GM06990 (cell line): ENCODE measurements around the gene EDC3.

Experiments used
- DNase-seq: peaks from one replicate; pipeline ENCODE4 v3.0.0-alpha.2; 2011; ENCODE audit not compliant: insufficient read length; ENCODE audit errors: extremely low read depth
- H3K27me3 ChIP-seq: replicated peaks from 2 replicates; pipeline ENCODE4 v1.6.0; 2011; ENCODE audit warnings: low read length; ENCODE audit not compliant: control insufficient read depth, insufficient read depth
- H3K36me3 ChIP-seq: 2 replicates; pipeline ENCODE4 v1.5.1; 2011; ENCODE audit warnings: low read length; ENCODE audit not compliant: control insufficient read depth, insufficient read depth
- H3K4me3 ChIP-seq: replicated peaks from 2 replicates; pipeline ENCODE4 v1.5.1; 2011; ENCODE audit warnings: low read depth, mild to moderate bottlenecking, control low read depth, low read length
- CTCF ChIP-seq: IDR thresholded peaks from 2 replicates; pipeline ENCODE4 v1.5.1; 2011; ENCODE audit warnings: low read length, control low read depth, mild to moderate bottlenecking, inconsistent platforms; ENCODE audit not compliant: insufficient read depth, poor library complexity, severe bottlenecking

EDC3 gene

GRCh38 chr15:74696398-74696729 is 540 bp upstream of the EDC3 start:
- H3K27me3 ChIP-seq: no peaks in the 10 kb centered on the region
- DNase-seq: no peak
- H3K4me3 ChIP-seq: peak overlapping the region; percentile 93
- no peak for TF ChIP-seq CTCF
- no peaks in the 10 kb centered on the region for H3K36me3 ChIP-seq

GRCh38 chr15:74692327-74692726 is 3.5 kb downstream of the EDC3 start:
- TF ChIP-seq CTCF: no peak
- DNase-seq: no peak
- no peak overlapping the region for H3K4me3 ChIP-seq
- H3K36me3 ChIP-seq: no peaks in the 10 kb centered on the region
- no peaks in the 10 kb centered on the region for H3K27me3 ChIP-seq

- Histone ChIP-seq H3K27me3 (no peaks in the 10 kb centered on the region), H3K36me3 (peaks cover 2% of the 10 kb centered on the region), H3K4me3 (no peak overlapping the region)
- no peak for TF ChIP-seq CTCF
- DNase-seq: no peak
Measured at GRCh38 chr15:74683758-74684157, 12.1 kb downstream of the EDC3 start.

GRCh38 chr15:74682954-74683353 is 12.9 kb downstream of the EDC3 start:
- no peak for DNase-seq
- H3K36me3 ChIP-seq: peaks cover 2% of the 10 kb centered on the region
- no peak overlapping the region for H3K4me3 ChIP-seq
- no peaks in the 10 kb centered on the region for H3K27me3 ChIP-seq
- TF ChIP-seq CTCF: no peak

- Histone ChIP-seq H3K36me3 (peaks cover 2% of the 10 kb centered on the region), H3K4me3 (no peak overlapping the region), H3K27me3 (no peaks in the 10 kb centered on the region)
- no peak for TF ChIP-seq CTCF
- no peak for DNase-seq
Measured at GRCh38 chr15:74680456-74680855, 15.4 kb downstream of the EDC3 start.

- Histone ChIP-seq H3K36me3 (peaks cover 2% of the 10 kb centered on the region; the same call in 1 of the 2 replicates), H3K4me3 (no peak overlapping the region), H3K27me3 (no peaks in the 10 kb centered on the region)
- no peak for DNase-seq
- TF ChIP-seq CTCF: no peak
Measured at GRCh38 chr15:74676801-74677200, 19.0 kb downstream of the EDC3 start.
